HG03066 (cell line): ENCODE measurements around the gene ANK2.
"Not testable (repeated sequence)": the region's sequence is repeated elsewhere in the genome, so short reads cannot be mapped to it uniquely, and the experiment has no call there.

Experiments used
- ATAC-seq: cut with Tn5 transposase; IDR thresholded peaks from one replicate; pipeline ENCODE4 v1.9.1; 2021; ENCODE audit warnings: low read depth; ENCODE audit not compliant: unreplicated experiment

The ANK2 gene

DNA sequence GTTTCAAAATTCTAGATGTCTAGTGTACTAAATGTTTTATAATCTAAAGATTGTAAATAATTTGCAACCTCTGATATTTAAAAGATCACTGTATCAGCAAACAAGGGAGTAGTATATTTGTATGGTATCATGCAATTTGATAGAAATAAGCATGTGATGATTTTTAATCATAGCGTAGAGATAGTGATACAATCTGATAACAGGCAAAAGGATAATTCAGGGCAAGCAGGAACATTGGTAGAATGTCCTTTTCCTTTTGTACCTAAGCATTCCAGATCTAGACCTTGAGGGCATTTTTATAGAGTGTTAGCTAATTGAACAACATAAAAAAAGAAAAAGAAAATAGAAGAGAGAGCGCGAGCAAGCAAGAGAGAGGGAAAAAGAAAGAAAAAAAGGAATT, 1.4 kb downstream of the ANK2 start:
- ATAC-seq, result no peak

GRCh38 chr4:113051361-113051760, 1.9 kb downstream of the ANK2 start:
- no peak for ATAC-seq

DNA sequence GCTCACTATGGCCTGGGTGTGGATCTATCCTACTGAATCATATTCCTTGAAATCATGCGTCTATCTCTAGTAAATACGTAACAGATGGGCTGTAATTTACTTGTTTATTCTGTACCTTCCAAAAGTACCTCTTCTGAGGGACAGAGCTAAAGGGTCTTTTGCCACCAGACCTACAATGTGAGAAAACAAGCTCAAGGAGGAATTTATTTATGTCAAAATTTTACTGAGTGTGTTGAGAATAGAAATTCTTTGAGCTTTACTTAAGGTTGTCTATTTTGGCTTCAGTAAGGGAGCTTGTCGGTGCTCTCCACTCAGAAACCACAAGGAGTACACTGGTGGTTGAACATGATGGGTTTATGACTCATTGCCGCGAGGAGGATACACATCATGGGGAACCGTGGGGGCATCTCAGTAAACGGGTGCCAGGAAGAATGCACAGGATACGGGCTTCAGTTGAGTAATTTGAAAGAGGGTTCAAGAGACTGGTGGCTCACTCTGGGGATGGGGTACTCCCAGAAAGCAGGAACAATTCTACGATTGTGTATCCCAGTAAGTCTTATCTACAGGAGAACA, 3.0 kb downstream of the ANK2 start:
- ATAC-seq, result peak; percentile 90

GRCh38 chr4:113053883-113054282, 4.4 kb downstream of the ANK2 start:
- ATAC-seq, result no peak

- ATAC-seq, result no peak
Measured at GRCh38 chr4:113056318-113056717, 6.9 kb downstream of the ANK2 start.

DNA sequence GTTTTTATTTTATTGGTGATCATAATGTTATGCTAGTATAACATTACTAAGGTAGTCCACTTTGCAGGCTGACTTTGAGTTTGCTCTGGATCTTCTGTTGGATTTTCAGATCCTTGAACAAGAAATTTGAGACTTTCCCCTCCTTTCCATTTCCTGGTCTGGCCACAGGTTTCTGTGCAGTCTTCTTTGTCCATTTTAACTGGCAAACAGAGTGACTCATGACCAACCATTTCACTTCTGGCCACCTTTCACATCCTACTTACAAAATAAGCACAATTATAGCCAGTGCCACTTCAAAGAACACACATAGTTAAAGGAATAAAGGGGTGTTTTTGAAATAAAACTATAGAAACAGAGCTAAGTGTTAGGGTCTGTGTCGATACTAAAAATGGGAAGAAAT, 8.4 kb downstream of the ANK2 start:
- ATAC-seq, result no peak

- no peak for ATAC-seq
Measured at GRCh38 chr4:113059449-113060182, 10.2 kb downstream of the ANK2 start.

DNA sequence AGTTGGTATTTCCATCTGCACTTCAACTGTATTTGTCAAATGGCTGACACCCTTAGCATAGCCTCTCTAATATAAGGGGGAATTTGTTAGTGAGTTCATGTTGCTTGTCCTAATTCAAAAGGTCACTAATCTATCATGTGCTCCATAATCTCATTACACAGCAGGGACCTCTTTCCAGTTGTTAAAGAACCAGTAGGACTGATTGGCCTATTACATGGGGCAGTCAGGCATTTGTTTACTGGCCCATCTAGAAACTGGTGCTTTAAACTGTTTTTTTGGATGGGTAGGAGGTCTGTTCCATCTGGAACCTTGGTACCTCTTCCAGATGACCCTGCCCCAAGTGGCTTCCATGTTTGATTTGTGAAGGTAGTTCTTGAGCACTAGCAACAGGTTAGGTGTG, 11.4 kb downstream of the ANK2 start:
- ATAC-seq, result no peak

GRCh38 chr4:113064244-113064643, 14.8 kb downstream of the ANK2 start:
- ATAC-seq, result no peak

DNA sequence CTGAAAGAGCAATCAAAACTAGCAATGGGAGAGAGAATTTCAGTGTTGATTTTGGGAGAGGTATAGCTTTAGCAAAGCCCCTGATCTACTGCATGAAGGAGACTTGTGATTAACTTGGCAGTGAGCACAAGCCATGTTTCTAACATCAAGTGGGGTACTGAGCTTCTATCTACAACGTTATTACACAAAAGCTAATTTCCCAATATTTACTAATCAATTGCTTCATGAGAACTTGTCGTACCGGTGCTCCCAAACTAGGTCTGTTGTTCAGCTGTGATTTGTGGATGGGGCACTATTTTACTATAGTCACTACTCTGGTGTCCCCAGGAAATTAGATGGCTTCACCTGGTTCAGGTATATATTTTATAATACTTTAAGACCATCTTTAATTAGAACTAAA, 16.2 kb downstream of the ANK2 start:
- ATAC-seq, result no peak

DNA sequence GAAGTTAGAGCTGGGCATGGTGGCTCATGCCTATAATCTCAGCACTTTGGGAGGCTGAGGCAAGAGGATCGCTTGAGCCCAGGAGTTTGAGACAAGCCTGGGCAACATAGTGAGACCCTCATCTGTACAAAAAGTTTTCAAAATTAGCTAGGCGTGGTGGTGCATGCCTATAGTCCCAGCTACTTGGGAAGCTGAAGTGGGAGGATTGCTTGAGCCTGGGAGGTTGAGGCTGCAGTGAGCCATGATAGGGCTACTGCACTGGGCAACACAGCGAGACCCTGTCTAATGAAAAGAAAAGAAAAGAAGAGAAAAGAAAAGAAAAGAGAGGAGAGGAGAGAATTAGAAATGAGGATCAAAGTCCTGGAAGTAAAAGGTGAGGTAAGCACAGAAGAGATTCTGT, 19.3 kb downstream of the ANK2 start:
- ATAC-seq, result not testable (repeated sequence)

GRCh38 chr4:113069212-113069892, 19.9 kb downstream of the ANK2 start:
- ATAC-seq, result no peak

GRCh38 chr4:113070755-113071154, 21.3 kb downstream of the ANK2 start:
- ATAC-seq, result no peak

DNA sequence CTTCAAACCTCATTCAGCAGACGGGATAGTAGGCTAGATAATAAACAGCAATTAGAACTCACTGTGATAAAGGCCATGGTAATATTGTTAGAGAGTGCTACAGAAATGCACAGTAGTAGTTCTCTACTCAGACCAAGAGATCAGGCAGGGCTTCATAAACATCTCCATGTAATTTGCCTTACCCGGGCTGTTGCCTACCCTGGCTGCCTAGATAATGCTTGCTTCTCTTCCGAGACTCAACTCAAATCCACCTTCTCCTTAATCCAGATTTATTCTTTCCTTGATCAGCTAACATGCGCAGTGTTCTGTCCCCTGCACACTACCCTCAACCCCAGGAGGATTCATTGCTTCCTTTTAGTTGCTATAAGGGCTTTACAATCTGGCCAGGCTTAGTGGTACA, 21.8 kb downstream of the ANK2 start:
- no peak for ATAC-seq

- no peak for ATAC-seq
Measured at GRCh38 chr4:113071805-113072204, 22.4 kb downstream of the ANK2 start.

DNA sequence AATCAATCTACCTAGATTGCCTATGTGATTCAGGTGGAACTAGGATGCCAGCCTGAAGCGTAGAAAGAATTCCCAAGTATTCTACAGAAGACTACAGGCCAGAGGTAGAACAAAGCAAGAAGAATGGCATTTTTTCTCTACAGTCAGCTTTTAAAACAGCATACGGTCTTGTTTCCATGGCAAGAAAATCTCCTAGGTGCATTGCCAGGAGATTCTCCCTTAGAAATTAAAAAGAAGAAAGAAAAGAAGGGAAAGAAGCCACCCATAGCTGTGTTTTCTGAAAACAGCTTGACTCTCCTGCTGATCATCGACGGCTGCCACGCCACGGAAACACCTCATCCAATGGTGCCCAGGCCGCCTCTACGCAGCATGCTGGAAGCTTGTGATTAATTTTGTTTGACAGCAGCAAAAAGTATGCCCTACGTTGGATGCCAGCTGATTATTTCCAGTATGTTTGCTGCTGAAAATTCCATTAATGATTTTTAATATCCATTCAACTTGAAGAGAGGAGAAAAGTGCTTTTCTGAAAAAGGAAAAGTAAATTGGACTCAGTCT, 24.1 kb downstream of the ANK2 start:
- no peak for ATAC-seq

DNA sequence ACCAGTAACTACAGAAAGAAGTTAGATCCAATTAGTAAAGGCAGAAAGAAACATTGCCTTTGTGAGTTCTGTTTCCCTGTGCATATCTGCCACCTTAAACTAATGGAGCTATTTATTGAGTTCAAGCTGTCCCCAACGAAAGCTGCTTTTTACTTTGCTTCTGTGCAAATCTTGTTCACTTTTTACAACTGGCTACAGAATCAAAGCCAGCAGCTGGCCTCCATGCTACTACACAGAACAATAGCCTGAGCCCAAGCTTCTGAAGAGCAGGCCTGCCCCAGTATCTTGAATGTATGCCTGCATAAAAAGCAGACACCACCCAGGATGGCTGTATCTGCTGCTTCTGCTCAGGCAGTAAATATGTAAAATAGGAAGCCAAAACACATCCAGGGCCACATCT, 28.1 kb downstream of the ANK2 start:
- no peak for ATAC-seq

GRCh38 chr4:113078066-113078465, 28.6 kb downstream of the ANK2 start:
- ATAC-seq, result no peak

DNA sequence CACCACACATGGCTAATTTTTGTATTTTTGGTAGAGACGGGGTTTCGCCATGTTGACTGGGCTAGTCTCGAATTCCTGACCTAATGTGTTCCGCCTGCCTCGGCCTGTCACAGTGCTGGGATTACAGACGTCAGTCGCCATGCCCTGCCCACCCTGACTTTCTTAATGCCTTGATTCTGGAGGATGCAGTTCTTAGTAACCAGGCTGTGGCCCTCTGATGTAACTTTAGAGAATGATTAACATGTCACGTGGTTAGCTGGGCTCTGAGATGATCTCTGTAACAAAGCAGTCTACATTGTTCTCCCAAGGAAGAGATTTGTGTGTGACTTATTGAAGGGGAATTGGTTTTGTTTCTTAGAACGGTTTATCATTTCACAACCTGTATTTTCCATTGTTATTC, 30.6 kb downstream of the ANK2 start:
- no peak for ATAC-seq

DNA sequence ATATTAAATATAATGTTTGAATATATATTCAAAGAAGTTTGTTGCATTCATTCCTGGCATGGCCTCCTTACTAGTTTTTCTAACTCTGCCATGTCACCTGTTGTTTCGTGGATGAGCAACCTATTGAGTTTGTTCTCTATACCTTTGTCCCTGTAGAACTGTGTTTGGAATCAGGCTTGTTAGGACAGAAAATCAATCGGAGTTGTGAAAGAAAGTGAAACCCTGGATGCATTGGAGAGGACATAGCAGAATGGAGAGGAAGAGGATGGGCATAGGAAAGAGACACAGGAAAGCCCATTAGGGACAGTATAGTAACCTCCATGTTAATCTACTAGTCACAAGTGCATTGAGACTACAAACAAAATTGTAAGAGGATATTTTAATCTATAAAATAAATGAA, 31.2 kb downstream of the ANK2 start:
- ATAC-seq, result no peak

- ATAC-seq, result no peak
Measured at GRCh38 chr4:113083346-113083745, 33.9 kb downstream of the ANK2 start.
